HT-29 (cell line): ENCODE results near the gene GRID1. TPM values are rescaled to one million over a fixed set of nuclear protein-coding genes. Genes with fewer than 3 reads are reported as not detected.
"Not testable (repeated sequence)": the region's sequence is repeated elsewhere in the genome, so short reads cannot be mapped to it uniquely, and the experiment has no call there.

Experiments used
- DNase-seq: peaks from one replicate; pipeline ENCODE4 v3.0.0-alpha.2; 2015; ENCODE audit warnings: low spot score
- total RNA-seq: library from RNA; depleted of rRNA; stranded (reverse); fragments of >200 nt; shearing (Covaris generic); gene quantifications from 2 replicates; pipeline ENCODE4 v1.2.3, GENCODE V29; 2014

GRID1 gene
- total RNA-seq, 1 experiment from 2014 or later, result not detected

DNA sequence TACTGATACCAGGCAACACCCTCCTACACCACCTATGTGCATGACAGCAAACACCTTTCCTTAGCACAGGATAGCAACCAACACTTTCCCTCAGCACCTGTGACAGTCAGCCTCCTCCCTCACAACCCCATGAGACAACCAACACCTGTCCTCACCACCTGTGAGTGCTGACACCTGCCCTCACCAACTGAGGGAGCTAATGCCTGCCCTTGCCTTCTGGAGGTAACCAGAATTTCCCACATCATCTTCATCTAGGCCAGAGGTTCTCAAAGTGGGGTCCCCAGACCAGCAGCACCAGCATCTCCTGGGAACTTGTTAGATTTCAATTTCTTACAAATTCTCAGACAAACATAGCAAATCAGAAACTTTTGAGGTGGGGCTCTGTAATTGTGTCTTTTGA is 112.5 kb downstream of the GRID1 start:
- no peak for DNase-seq

DNA sequence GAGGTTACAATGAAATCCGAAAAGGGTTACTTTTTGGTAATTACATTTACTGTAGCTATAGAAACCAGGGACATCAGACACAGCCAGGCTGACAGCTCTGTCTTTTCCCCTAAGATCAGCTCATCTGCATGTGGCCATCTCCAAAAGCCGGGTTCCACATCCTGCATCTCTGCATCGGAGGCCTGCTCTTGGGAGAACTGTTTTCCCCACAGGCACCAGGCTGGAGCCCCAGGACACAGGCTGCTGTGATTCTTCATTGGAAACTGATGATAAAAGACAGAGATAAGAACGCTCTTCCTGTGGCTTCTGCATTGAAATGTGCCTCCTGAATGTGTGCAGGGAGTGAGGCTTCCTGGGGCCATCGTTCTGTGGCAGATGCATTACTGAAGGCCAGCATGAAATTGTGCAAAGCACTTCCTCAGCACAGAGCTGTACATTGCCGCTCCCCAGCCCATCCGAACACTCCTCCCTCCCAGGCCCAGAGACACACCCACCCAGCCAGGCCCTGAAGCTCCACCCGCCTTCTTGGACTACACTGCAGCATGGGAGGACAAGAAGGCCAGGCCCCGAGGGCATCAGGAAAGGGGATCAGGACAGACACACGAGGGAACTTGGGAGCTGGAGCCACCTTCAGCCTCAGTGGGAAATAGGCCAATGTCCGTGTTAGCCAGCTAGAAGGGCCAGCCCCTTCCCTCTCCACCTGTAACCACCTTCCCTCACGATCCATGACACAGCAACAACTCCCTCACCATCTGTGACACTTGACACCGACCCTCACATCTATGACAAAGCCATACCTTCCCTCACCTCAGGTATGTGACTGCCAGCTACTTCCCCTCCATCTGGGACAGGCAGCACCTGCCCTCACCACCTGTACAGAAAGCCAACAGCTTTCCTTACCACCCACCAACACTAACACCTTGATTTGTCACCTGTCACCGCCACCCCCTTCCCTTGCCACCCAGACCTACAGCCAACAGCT is 113.2 kb downstream of the GRID1 start:
- no peak for DNase-seq

DNA sequence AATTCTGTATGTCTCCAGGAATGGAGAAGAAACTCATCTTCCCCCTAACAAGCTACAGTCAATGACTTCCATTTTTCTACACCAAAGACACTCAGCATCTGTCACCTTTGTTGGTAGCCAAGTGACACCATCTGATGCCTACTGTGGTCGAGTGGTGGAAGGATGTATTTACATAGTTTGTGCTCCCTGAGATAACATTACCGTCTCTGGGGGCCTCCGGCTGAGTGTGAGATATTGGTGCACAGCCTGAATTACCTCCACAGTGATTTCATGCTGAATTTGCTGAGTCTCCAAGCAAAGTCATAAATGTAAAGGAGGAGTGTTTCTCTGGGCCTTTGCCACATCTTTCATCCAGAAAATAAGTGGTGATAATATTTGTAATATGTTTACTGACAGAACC is 114.0 kb downstream of the GRID1 start:
- no peak for DNase-seq

DNA sequence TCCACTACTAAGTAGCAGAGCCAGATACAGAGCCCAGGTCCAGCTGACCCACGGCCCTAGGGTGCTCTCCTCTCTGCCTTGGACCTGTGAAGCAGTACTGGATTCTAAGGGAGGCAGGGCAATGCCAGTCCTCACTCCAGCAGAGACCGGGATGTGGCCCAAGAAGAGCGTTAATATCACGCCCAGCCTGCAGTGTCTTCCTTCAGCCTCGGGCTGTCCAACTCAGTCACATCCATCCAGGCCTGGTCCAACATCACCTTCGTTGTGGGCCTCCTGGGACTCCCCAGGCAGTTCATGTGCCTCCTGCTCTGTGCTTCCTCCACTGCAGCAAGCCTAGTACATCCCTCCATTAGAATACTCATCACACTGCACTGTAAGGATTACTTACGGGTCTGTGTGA is 114.5 kb downstream of the GRID1 start:
- DNase-seq, result no peak

DNA sequence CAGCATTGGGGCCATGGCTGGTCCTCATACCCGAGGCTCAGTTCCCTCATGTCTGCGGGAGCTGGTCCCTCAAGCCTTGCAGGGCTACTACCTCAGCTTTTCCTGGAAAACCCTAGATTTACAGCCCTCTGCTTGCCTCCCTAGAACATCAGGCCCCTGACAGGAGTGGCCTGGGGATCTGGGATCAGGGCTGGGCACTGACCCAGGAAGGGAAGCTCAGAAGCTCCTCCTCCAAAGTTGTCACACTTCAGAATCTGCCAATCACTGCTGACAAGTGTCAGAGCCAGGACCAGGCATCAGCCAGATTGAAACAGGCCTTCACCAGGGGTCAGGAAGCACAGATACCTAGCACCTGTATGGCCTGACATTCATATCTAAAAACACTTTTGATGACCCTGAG is 115.2 kb downstream of the GRID1 start:
- DNase-seq, result no peak

DNA sequence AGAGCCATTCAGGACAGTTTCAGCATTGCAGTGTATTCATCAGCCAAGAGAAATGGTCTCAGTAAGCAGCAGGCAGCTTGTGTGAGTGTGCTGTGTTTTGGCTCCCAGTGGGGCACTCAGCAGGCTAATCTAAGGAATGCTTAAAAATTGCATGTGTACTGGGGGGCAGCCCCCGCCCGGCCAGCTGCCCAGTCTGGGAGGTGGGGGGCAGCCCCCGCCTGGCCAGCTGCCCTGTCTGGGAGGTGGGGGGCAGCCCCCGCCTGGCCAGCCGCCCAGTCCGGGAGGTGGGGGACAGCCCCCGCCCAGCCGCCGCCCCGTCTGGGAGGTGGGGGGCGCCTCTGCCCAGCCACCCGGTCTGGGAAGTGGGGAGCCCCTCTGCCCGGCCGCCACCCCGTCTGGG is 116.2 kb downstream of the GRID1 start:
- DNase-seq, result no peak

DNA sequence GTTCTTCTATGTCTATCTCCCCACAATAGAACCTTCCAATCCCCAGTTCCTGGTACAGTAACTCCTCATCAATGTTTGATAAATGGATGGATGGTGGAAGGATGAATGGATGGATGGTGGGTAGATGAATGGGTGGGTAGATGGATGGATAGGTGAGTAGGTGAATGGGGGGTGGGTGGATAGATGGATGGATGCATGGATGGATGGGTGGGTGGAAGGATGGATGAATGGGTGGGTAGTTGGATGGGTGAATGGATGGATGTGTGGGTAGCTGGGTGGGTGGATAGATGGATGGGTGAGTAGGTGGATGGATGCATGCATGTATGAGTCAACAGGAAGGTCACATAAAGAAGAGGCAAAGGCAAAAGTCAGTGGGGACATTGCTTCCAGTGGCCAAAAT is 116.8 kb downstream of the GRID1 start:
- no peak for DNase-seq

DNA sequence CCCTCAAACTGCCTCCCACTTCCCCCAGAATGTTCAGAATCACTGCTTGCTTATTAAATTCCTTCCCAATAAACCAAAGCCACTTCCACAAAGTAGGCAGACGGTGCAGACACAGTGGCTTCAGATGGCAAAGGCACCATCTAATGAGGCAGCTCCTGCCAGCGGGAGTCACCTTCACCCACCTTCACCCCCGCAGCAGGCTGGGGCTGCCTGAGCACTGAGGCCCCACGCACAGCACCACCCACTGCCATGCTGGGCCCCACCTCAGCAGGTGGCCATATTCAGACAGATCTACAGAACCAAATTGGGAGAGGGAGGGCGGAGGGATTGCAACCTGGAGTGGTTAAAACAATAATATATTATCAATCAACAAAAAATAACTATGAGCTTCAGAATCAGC is 118.5 kb downstream of the GRID1 start:
- DNase-seq, result no peak

DNA sequence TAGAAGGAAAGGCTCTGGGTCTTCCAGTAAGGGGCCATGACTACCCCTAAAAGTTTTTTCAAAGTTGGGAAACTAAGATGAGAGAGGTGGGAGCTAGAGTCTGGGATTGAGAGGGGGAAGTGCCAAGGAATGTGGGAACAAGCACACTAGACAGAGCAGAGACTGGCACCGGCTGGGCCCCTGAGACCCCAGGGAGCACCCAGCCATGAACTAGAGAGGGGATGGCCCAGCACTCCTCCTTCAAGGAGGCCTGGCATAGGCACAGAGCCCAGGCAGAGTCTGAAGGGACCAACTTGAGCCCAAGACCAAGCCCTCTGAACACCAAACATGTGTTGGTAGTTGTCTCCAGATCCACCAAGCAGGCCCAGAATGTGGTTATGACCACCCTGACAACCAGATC is 119.0 kb downstream of the GRID1 start:
- DNase-seq, result no peak

DNA sequence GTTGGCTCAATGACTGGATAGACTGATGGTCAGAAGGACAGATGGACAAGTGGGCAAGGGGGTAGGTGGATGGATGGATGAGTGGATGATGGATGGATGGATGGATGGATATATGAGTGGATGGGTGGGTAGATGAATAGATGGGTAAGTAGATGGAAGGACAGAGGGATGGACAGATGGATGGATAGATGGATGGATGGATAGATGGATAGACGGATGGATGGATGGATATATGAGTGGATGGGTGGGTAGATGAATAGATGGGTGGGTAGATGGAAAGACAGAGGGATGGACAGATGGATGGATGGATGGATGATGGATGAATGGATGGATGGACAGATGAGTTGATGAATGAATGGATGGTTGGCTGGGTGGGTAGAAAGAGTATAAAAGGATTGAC is 119.5 kb downstream of the GRID1 start:
- DNase-seq, result no peak

DNA sequence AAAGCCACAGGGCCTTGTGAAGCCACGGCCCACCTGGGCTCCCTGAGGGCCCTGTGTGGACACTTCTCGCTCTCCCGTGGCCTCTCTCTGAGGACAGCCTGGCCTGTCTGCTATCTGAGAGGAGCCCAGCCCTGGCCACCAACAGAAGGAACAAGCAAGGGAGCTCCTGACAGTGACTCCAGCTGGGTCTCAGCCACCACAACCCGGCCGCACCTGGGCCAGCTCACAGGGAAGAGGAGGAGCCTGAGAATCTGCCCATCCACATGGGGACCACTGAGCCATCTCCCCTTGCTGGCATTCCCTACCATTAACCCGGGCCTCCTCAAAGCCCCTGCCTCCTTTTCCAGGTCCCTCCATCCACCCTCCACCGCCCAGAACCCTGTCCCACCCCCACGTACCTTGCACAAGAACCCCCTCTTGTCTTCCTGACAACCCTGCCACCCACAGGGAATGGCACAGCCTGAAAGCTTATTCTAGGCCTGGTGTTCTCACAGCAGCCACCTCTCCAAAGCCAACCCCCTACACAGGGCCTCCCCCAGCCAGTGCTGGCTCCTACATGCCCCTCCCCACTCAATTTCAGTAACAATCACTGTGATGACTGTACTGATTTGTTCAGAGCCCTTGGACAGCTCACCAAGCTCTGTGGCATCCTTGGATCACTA is 120.2 kb downstream of the GRID1 start:
- DNase-seq, result no peak

DNA sequence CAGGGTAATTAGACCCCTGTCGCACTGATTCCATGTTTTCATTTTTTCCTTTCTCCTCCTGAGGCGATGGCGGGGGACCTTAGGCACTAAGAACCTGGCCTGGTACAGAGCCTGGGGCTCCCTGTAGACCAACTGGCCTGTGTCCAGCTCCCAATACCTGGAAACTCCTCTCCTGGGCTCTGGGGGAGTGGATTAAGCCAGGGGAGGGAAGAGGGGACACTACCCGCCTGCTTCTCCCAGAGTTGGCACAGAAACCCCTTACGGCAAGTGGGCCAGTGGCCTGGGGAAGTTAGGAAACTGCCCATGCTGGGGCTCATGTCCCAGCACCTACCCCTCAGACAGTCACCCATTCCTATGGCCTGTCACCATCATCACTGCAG is 121.6 kb downstream of the GRID1 start:
- DNase-seq, result no peak

DNA sequence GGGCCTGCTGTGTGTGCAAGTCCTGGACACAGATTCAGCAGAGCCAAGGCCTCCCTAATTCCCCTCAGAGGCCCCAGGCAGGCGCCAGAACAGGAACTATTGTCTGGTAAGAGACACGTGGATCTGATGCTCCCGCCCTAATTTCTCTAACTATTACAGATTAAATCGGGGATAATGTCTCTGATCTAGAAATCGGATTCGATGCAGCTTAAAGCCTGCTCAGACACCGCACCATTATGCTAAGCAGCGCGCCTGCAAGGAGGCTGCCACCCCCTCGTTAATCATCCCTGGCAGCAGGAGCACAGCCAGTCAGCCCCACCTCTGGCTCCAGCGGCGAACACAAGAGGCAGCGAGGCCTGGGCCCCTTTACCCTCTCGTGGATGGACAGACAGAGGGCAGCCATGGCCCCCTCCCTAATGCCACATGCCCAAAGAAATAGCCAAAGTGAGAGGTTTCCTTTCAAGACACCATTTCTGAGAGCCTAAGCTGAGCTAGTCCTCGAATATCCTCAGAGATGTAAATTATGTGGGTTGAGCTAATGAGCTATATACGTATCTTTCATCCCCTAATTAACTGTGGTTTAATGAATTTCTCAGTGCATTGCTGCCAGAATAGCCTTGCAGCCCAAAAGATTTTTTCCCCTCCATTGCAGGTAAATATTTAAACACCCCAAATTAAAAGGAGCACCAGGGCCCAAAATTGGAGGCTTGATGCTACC is 122.1 kb downstream of the GRID1 start:
- DNase-seq, result no peak

DNA sequence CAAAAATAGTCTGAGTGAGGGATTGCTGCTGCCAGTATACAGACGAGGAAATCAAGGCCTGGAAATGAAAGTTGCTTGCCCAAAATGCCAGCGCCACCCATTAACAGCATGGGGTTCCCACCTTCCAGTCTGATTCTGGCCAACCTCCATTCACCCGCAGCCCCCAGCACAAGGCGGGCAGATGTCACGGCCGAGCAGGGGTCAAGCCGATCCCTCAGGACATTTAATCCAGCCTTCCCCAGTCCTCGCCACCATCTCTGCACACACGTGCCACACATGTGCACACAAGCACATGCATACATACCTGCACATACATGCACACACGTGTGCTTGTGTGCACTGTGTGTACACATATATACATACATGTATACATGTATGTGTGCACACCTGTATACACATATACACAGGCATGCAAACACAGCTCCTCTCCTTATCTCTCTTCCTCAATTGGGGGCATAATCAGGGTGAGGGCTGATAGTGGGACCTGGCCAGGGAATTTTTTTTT is 122.9 kb downstream of the GRID1 start:
- DNase-seq, result no peak

DNA sequence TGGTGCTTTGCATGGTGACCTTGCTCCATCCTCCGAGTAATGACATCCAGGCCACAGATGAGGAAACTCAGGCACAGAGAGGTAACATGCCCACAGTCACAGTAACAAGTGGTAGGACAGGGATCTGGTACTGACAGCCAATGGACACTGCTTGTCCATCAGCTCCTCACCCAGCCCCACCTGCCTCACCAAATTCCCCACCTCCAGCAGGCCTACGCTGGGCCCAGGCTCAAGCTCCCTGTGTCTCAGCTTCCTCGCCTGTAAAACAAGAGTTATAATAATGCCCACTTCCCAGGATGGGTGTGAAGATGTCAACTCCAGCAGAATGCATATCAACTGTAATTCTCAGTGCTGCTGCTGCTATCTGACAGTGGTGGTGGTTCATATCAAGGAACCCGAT is 123.8 kb downstream of the GRID1 start:
- DNase-seq, result no peak

DNA sequence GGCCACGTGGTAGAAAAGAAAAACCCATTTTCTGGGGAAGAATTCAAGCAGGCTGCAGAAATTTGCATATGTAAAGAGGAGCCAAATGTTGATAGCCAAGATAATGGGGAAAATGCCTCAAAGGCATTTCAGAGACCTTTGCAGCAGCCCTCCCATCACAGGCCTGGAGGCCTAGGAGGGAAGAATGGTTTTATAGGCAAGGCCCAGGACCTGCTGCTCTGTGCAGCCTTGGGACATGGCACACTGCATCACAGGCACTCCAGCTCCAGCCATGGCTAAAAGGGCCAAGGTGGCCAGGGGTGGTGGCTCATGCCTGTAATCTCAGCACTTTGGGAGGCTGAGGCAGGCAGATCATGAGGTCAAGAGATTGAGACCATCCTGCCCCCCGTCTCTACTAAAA is 128.5 kb downstream of the GRID1 start:
- DNase-seq, result not testable (repeated sequence)

DNA sequence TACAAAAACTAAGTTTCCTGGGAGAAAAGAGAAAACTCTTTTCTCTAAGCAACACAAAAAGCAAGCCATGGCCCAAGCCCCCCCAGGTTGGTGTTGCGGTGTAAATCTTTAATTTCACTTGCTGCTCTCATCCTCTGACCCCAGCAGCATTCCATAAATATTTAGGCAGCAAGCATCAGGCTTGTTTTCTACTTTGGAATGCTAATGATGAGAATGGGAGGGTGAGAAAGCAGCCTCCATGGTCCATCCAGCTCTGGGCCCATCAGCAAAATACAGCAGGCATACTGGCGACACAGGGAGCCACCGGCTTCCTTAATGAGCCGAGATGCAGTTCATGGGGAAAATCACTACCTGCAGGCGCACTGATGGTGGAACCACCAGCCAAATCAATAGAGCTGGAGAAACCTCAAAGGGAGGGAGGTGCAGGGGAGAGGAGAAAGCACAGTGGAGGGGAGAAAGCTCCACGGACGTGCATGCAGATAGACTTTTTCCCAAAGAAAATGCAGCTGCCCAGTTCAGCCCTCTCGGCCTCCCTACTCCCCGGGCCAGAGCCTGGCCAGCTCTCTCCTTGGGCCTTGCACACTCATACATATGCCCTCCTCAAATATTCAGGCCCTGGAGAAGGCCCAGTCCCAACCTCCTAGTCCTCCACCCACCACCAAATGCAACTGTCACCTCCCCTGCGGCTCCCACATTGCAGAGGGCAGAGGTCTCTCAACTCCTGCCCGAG is 131.9 kb downstream of the GRID1 start:
- no peak for DNase-seq

DNA sequence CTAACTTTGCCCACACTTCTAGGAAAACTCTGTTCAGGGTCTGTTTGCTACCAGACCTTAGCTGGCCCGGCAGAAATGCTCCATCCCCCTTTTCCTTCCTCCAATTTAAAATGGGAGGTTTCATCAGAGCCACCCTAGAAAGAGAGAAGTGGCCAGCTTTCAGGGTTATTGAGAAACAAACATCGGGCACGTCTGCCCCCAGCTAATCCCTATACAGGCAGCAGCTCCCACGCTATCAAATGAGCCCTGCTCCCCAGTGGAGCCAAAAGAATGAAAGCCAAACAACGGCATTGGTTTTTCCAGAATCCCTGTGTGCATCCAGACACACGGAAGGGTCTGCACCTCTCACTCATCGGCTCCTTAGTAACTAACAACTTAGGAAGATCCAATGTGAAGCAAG is 132.5 kb downstream of the GRID1 start:
- DNase-seq, result no peak

DNA sequence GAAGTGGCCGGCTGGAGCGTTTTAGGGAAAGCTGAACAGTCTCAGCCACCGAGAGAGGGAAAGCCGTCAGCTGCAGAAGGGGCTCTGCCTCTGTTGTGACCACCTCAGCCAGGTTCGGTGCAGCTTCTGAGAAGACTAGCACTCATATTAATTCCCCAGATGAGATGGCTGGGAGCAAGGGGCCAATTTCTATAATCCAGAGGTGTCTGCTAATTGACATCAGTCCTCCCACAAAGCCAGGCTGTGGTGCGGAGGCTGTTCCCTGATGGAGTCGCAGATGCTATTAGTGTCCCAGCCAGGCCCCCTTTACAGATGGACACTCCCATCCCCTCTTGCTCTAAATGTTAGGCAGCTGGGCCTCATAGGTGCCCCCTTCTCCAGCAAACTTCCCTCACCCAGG is 133.5 kb downstream of the GRID1 start:
- DNase-seq, result no peak

DNA sequence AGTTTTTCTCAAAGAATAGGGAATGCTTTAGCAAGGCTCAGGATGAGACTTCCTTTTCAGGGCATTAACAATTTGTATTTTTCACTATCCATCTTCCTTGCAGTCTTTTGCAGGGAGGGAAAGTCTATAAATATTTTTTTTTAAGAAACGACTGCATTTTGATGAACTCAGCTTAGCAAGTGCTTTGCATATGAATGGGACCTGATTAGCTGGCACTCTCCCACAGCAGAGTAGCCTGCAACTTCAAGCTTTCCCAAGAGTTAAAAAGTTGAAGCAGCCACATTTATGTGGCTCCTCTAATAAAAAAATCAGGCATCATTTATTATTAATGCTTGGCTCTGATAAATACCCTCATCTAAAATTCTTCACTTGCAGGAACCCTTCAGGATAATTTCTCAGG is 134.0 kb downstream of the GRID1 start:
- no peak for DNase-seq

DNA sequence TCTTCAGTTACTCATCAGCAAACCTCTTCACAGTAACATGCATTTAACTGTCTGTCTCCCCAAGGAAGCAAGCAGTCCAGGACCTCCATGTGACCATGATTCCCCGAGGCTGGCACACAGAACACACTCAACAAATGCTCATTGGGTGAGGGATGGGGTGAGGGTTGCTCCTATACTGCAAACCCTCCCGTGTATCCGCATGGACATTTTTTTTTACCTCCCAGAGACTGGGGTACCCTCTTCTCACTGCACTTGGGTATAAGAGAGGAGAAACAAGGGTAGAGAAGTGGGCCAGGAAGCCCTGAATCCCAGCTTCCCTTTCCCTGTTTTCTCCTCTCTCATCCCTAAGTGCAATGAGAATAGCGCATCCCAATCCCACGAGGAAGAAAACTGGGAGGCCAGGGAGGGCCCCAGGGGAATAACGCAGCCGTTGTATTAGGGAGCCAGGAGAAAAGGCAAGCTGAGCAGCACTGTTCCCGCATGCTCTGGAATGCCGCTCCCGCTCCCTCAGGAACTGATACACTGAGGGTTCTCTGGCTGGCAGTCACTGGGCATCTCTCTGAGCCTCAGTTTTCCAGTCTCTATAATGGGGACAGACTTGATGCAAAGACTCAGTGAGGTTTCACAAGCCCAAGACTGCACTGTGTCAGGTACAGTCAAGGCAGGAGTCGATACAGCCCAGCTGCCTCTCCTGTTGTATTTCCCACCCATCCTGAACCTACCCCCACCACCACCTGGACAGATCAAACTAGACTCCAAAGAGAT is 134.6 kb downstream of the GRID1 start:
- DNase-seq, result no peak
